AG04450 (cell line): ENCODE measurements around the gene DHRS13. TPM values are rescaled to one million over a fixed set of nuclear protein-coding genes. Genes with fewer than 3 reads are reported as not detected.

ENCODE experiments used
- CTCF ChIA-PET: fragments of 300-600, 350-600 bp; formaldehyde crosslinking; extraction: SDS; loops from one replicate; lab custom pipeline; 2022; ENCODE audit warnings: antibody characterized with exemption, inconsistent platforms; lab: Charles Lee
- POLR2A ChIA-PET: fragments of 350-600 bp; formaldehyde crosslinking; extraction: SDS; loops from one replicate; lab custom pipeline; 2021; ENCODE audit warnings: antibody characterized with exemption, inconsistent platforms; lab: Yijun Ruan, JAX
- DNase-seq: peaks from one replicate; pipeline ENCODE4 v3.0.0-alpha.2; 2011; ENCODE audit warnings: low read depth, low spot score
- H3K27ac ChIP-seq: one replicate; pipeline ENCODE4 v1.5.1; 2012; ENCODE audit warnings: low read depth, low read length, control low read depth
- H3K27me3 ChIP-seq: one replicate; pipeline ENCODE4 v1.6.0; 2012; ENCODE audit warnings: low read length; ENCODE audit not compliant: control insufficient read depth, insufficient read depth
- H3K4me3 ChIP-seq: 2 replicates; pipeline ENCODE4 v1.5.1; 2011; ENCODE audit warnings: mild to moderate bottlenecking, low read depth, low read length, control low read depth
- H3K9me3 ChIP-seq: 2 replicates; pipeline ENCODE4 v1.5.1; 2012; ENCODE audit warnings: low read length; ENCODE audit not compliant: control insufficient read depth, insufficient read depth
- CTCF ChIP-seq: IDR thresholded peaks from 2 replicates; pipeline ENCODE4 v1.5.1; 2011; ENCODE audit warnings: low read depth, low read length, control low read depth, inconsistent platforms
- polyA minus RNA-seq: library from RNA; depleted of rRNA, polyadenylated mRNA; stranded (reverse); fragments of >200 nt; gene quantifications from 2 replicates; pipeline ENCODE4 v1.2.3, GENCODE V29; 2011; rRNA and poly(A)+ RNA removed
- polyA plus RNA-seq: library from polyadenylated mRNA; depleted of rRNA; stranded (reverse); fragments of >200 nt; gene quantifications from 2 replicates; pipeline ENCODE4 v1.2.3, GENCODE V29; 2011; rRNA removed

DHRS13 gene
- polyA plus RNA-seq = 2.9 and 3.1 TPM in 2 replicates
- polyA minus RNA-seq = 1.5 and 2.3 TPM in 2 replicates

- peak; percentile 72 for TF ChIP-seq CTCF
- Histone ChIP-seq H3K9me3 (no peaks in the 10 kb centered on the region; the same call in 1 of the 2 replicates), H3K27ac (peak within 1 kb of the TSS; percentile 39), H3K27me3 (no peaks in the 10 kb centered on the region), H3K4me3 (peak within 1 kb of the TSS; percentile 66)
- CTCF ChIA-PET = interaction anchor here (0.6 to 2.6 kb wide), 5 partner anchors 36 to 176 kb away, joined by 3 to 12 read pairs (median 7); partner anchors contain the start of genes ERAL1 and TLCD1
- POLR2A ChIA-PET = no interaction called here
- DNase-seq = peak; percentile 57
These were observed at the start of gene DHRS13 for GRCh38 chr17:28902819-28903545. Gene DHRS13 (minus strand): TSS chr17:28903079. CDS start chr17:28902944, 135 bp downstream.

- Histone ChIP-seq H3K27ac (peak overlapping the region; percentile 98), H3K4me3 (peak overlapping the region; percentile 77), H3K27me3 (no peaks in the 10 kb centered on the region), H3K9me3 (peaks cover 3% of the 10 kb centered on the region; the same call in 1 of the 2 replicates)
- ChIA-PET POLR2A (interaction anchor here (0.6 to 1.6 kb wide), 12 partner anchors 13 to 233 kb away, joined by 3 to 9 read pairs (median 4); partner anchors contain the start of genes NEK8 and RPL23A), CTCF (interaction anchor here (0.6 to 3.7 kb wide), 22 partner anchors 9 to 237 kb away, joined by 3 to 66 read pairs (median 5); partner anchors contain the start of genes FAM222B, NEK8, RPL23A and TLCD1)
- peak; percentile 99 for DNase-seq
- TF ChIP-seq CTCF = no peak
These were observed 49.4 kb upstream of the DHRS13 start for GRCh38 chr17:28951991-28952975.

GRCh38 chr17:28951428-28951990 is 48.6 kb upstream of the DHRS13 start, which contains the start of gene PHF12:
Gene PHF12 (minus strand): TSS chr17:28951518. CDS start chr17:28950960, 558 bp downstream.
- Histone ChIP-seq H3K9me3 (peaks cover 3% of the 10 kb centered on the region; the same call in 1 of the 2 replicates), H3K27me3 (no peaks in the 10 kb centered on the region), H3K27ac (peak within 1 kb of the TSS; percentile 98), H3K4me3 (peak within 1 kb of the TSS; percentile 92)
- CTCF ChIA-PET = interaction anchor here (1.0 to 3.7 kb wide), 5 partner anchors 14 to 224 kb away, joined by 3 to 66 read pairs (median 7); partner anchors contain the start of genes NEK8 and TLCD1
- DNase-seq = peak; percentile 100
- POLR2A ChIA-PET = interaction anchor here (0.6 to 1.6 kb wide), 12 partner anchors 14 to 232 kb away, joined by 3 to 9 read pairs (median 4); partner anchors contain the start of genes NEK8 and RPL23A
- no peak for TF ChIP-seq CTCF

- H3K9me3 ChIP-seq = peaks cover 3% of the 10 kb centered on the region; the same call in 1 of the 2 replicates
- ChIA-PET CTCF (interaction anchor here (1.0 to 3.7 kb wide), 4 partner anchors 166 to 224 kb away, joined by 3 to 66 read pairs (median 6); partner anchors contain the start of genes NEK8 and TLCD1), POLR2A (interaction anchor here (0.7 to 2.4 kb wide), 12 partner anchors 15 to 231 kb away, joined by 3 to 27 read pairs (median 6); partner anchors contain the start of genes NEK8, RPL23A and TLCD1)
- H3K27me3 ChIP-seq = no peaks in the 10 kb centered on the region
- no peak for TF ChIP-seq CTCF
- peak overlapping the region; percentile 75 for H3K27ac ChIP-seq
- DNase-seq = no peak
- H3K4me3 ChIP-seq = peak overlapping the region; percentile 92
These were observed 48.0 kb upstream of the DHRS13 start for GRCh38 chr17:28950752-28951427.
